CD14-positive monocyte (primary cell): Measurements from ENCODE around the gene TANGO2. TPM values are rescaled to one million over a fixed set of nuclear protein-coding genes. Genes with fewer than 3 reads are reported as not detected.

Experiments
- DNase-seq, 3 donors: peaks; one replicate each; pipeline ENCODE4 v3.0.0-alpha.2; 2011 to 2022
- H2AFZ ChIP-seq: 2 replicates; pipeline ENCODE4 v1.6.0; 2012; ENCODE audit warnings: mild to moderate bottlenecking, low read depth, low read length, inconsistent platforms; ENCODE audit not compliant: insufficient read depth, poor library complexity, severe bottlenecking
- H3K27ac ChIP-seq, 2 donors: 1 replicate in 1 of 2; 2 replicates in 1 of 2; pipeline ENCODE4 v1.5.1; 2012 to 2013; ENCODE audit warnings: low read length in 2 of 2, control low read depth in 1 of 2, inconsistent platforms in 1 of 2, low read depth in 1 of 2, mild to moderate bottlenecking in 1 of 2
- H3K27me3 ChIP-seq, 2 donors: one replicate each; pipeline versions ENCODE4 v1.6.0 to v1.6.1; 2011 to 2013; ENCODE audit warnings: low read length in 2 of 2; ENCODE audit not compliant: control insufficient read depth in 2 of 2, insufficient read depth in 2 of 2
- H3K36me3 ChIP-seq, 2 donors: replicated peaks in 1 of 2; 1 replicate in 1 of 2; 2 replicates in 1 of 2; pipeline versions ENCODE4 v1.5.1 to v1.6.1; 2012 to 2013; ENCODE audit warnings: low read length in 2 of 2, control low read depth in 1 of 2, inconsistent platforms in 1 of 2, mild to moderate bottlenecking in 1 of 2; ENCODE audit not compliant: insufficient read depth in 2 of 2, control insufficient read depth in 1 of 2
- H3K4me1 ChIP-seq, 2 donors: 1 replicate in 1 of 2; 2 replicates in 1 of 2; pipeline versions ENCODE4 v1.5.1 to v1.6.1; 2012 to 2013; ENCODE audit warnings: low read length in 2 of 2, control low read depth in 1 of 2, inconsistent platforms in 1 of 2, mild to moderate bottlenecking in 1 of 2, moderate library complexity in 1 of 2; ENCODE audit not compliant: insufficient read depth in 2 of 2, control insufficient read depth in 1 of 2
- H3K4me2 ChIP-seq: replicated peaks from 2 replicates; pipeline ENCODE3; 2012; ENCODE audit warnings: low read length, moderate library complexity, mild to moderate bottlenecking; ENCODE audit not compliant: poor library complexity, severe bottlenecking; ENCODE audit errors: extremely low read depth
- H3K4me3 ChIP-seq, 3 experiments: fragments of 200-600 bp in 1 of 3; sonication (generic) in 1 of 3; replicated peaks in 1 of 3; 1 replicate in 2 of 3; 2 replicates in 1 of 3; pipeline ENCODE4 v1.5.1; 2011 to 2013; ENCODE audit warnings: low read length in 3 of 3, mild to moderate bottlenecking in 3 of 3, control low read depth in 2 of 3, low read depth in 2 of 3, inconsistent platforms in 1 of 3, moderate library complexity in 1 of 3
- H3K79me2 ChIP-seq: 2 replicates; pipeline ENCODE4 v1.6.0; 2012; ENCODE audit warnings: mild to moderate bottlenecking, control low read depth, inconsistent platforms, low read length, moderate library complexity; ENCODE audit not compliant: insufficient read depth
- H3K9ac ChIP-seq: 2 replicates; pipeline ENCODE4 v1.6.0; 2017; ENCODE audit warnings: low read length, mild to moderate bottlenecking; ENCODE audit not compliant: insufficient read depth, poor library complexity, severe bottlenecking
- H3K9me3 ChIP-seq, 2 donors: replicated peaks in 1 of 2; 1 replicate in 1 of 2; 2 replicates in 1 of 2; pipeline versions ENCODE4 v1.5.1 to v1.6.1; 2012 to 2013; ENCODE audit warnings: low read length in 2 of 2, control low read depth in 1 of 2; ENCODE audit not compliant: control insufficient read depth in 1 of 2, insufficient read depth in 1 of 2
- H4K20me1 ChIP-seq: 2 replicates; pipeline ENCODE4 v1.6.0; 2012; ENCODE audit warnings: mild to moderate bottlenecking, low read length, control low read depth, moderate library complexity; ENCODE audit not compliant: insufficient read depth
- H3K27ac Mint-ChIP-seq, 7 donors: one replicate each; pipeline ENCODE4 v1.8.0; 2020; ENCODE audit warnings: mild to moderate bottlenecking in 7 of 7, mixed read lengths in 7 of 7, moderate library complexity in 6 of 7, inconsistent platforms in 2 of 7
- H3K27me3 Mint-ChIP-seq, 3 donors: one replicate each; pipeline ENCODE4 v1.8.0; 2021 to 2022; ENCODE audit warnings: low read depth in 3 of 3, mild to moderate bottlenecking in 3 of 3, mixed read lengths in 3 of 3, moderate library complexity in 3 of 3, inconsistent platforms in 1 of 3
- H3K36me3 Mint-ChIP-seq, 2 donors: one replicate each; pipeline ENCODE4 v1.8.0; 2020; ENCODE audit warnings: mixed read lengths in 2 of 2, inconsistent platforms in 1 of 2, mild to moderate bottlenecking in 1 of 2
- H3K4me1 Mint-ChIP-seq: one replicate; pipeline ENCODE4 v1.8.0; 2020; ENCODE audit warnings: mild to moderate bottlenecking, mixed read lengths
- H3K4me3 Mint-ChIP-seq, 2 donors: one replicate each; pipeline ENCODE4 v1.8.0; 2020; ENCODE audit warnings: mild to moderate bottlenecking in 2 of 2, mixed read lengths in 2 of 2, moderate library complexity in 1 of 2
- H3K9me3 Mint-ChIP-seq, 7 donors: one replicate each; pipeline ENCODE4 v1.8.0; 2020 to 2022; ENCODE audit warnings: mixed read lengths in 7 of 7, mild to moderate bottlenecking in 6 of 7, moderate library complexity in 6 of 7, inconsistent platforms in 2 of 7
- CTCF ChIP-seq: fragments of 200-600 bp; IDR thresholded peaks from one replicate; pipeline ENCODE4 v1.8.0; 2022; ENCODE audit warnings: antibody characterized with exemption, mild to moderate bottlenecking
- WGBS: methylation state at CpG from one replicate; pipeline ENCODE4 v1.1.5; 2013; ENCODE audit warnings: missing lambda C conversion rate; ENCODE audit not compliant: insufficient coverage; 5-methylcytosine and 5-hydroxymethylcytosine counted together
- intact Hi-C, 2 donors: fragments of 100-400 bp; cut with micrococcal nuclease; formaldehyde crosslinking; loops; one replicate each; pipeline versions ENCODE4 v1.15.0 to v1.15.1; 2023
- polyA plus RNA-seq, 3 donors: library from polyadenylated mRNA; depleted of rRNA in 1 of 3; unstranded in 2 of 3; stranded (reverse) in 1 of 3; fragments of 300-500 nt in 2 of 3; fragments of >200 nt in 1 of 3; fragmentation: Illumina TruSeq in 2 of 3; gene quantifications; 1 replicate in 2 of 3; 2 replicates in 1 of 3; pipeline ENCODE4 v1.2.3, GENCODE V29; 2012 to 2021

The TANGO2 gene
- polyA plus RNA-seq, 3 donors: 56.4 to 94.9 (median 58.2) TPM

DNA sequence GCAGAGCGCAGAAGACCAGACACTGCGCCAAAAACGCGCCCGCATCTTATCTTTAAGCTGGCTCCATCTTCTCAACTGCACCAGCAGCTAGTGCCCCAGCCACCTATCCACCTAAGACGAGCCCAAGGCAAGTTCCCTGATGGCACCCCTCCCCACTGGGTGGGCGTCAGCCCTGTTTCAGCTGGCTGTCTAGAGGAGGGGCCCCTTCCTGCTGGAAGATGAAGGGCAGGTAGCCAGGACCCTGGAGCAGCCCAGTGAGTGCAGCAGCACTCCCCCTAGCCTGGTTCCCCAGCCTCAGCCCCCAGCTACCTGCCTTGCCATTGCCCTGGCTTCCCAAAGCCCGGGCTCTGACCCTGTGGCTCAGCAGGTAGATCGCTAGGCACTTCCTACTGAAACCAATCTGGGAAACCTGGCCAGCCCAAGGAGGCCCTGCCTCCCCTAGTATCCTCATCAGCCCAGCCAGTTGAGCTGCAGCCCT lies 32.5 kb upstream of the TANGO2 start:
- WGBS: 93% methylated on average over 9 of the region's 9 CpGs
- H3K9me3 ChIP-seq: no peaks in the 10 kb centered on the region

GRCh38 chr22:19988965-19989724 lies 31.8 kb upstream of the TANGO2 start:
- Histone ChIP-seq H3K4me3 (no peak overlapping the region), H3K79me2 (no peaks in the 10 kb centered on the region), H2AFZ (no peak overlapping the region), H3K36me3 (no peaks in the 10 kb centered on the region), H3K9me3 (no peaks in the 10 kb centered on the region), H3K4me2 (no peak overlapping the region), H3K27ac (no peak overlapping the region), H4K20me1 (no peaks in the 10 kb centered on the region), H3K27me3 (peaks cover 0 to 5% of the 10 kb centered on the region in 2 donors), H3K4me1 (peaks cover 8 to 11% of the 10 kb centered on the region in 2 donors), H3K9ac (no peak overlapping the region)
- peaks cover 4% of the 10 kb centered on the region for H3K4me1 Mint-ChIP-seq
- TF ChIP-seq CTCF: no peak
- H3K9me3 Mint-ChIP-seq: peaks cover 0 to 3% (median 0%) of the 10 kb centered on the region in 7 donors
- no peak overlapping the region for H3K4me3 Mint-ChIP-seq
- peaks cover 2 to 16% (median 10%) of the 10 kb centered on the region in 3 donors for H3K27me3 Mint-ChIP-seq
- H3K36me3 Mint-ChIP-seq: no peaks in the 10 kb centered on the region
- WGBS: 93% methylated on average over 16 of the region's 18 CpGs
- intact Hi-C loops: loop anchor here in 1 of 2 donors (5.0 kb wide), 1 partner anchor 33 kb away; the partner anchor contains the start of gene TANGO2
- no peak for DNase-seq
- H3K27ac Mint-ChIP-seq: no peak overlapping the region

More for the DNA sequence above, 32.5 kb upstream of the TANGO2 start:
- peaks cover 2 to 16% (median 10%) of the 10 kb centered on the region in 3 donors for H3K27me3 Mint-ChIP-seq
- H3K36me3 ChIP-seq: no peaks in the 10 kb centered on the region
- intact Hi-C loops: loop anchor here in 1 of 2 donors (5.0 kb wide), 1 partner anchor 34 kb away; the partner anchor contains the start of gene TANGO2
- H4K20me1 ChIP-seq: no peaks in the 10 kb centered on the region
- no peak overlapping the region for H3K4me3 Mint-ChIP-seq
- no peak overlapping the region for H3K27ac Mint-ChIP-seq
- no peak for TF ChIP-seq CTCF
- no peak overlapping the region for H3K4me2 ChIP-seq
- peaks cover 4% of the 10 kb centered on the region for H3K4me1 Mint-ChIP-seq
- no peaks in the 10 kb centered on the region for H3K36me3 Mint-ChIP-seq
- peaks cover 8 to 11% of the 10 kb centered on the region in 2 donors for H3K4me1 ChIP-seq
- H3K27me3 ChIP-seq: peaks cover 0 to 5% of the 10 kb centered on the region in 2 donors
- H3K27ac ChIP-seq: no peak overlapping the region
- no peak overlapping the region for H3K9ac ChIP-seq
- H2AFZ ChIP-seq: no peak overlapping the region
- H3K79me2 ChIP-seq: no peaks in the 10 kb centered on the region
- DNase-seq: no peak
- H3K4me3 ChIP-seq: no peak overlapping the region
- peaks cover 0 to 3% (median 0%) of the 10 kb centered on the region in 7 donors for H3K9me3 Mint-ChIP-seq
